Measurements from ENCODE around the gene ZIC2.
"Not testable (repeated sequence)": the region's sequence is repeated elsewhere in the genome, so short reads cannot be mapped to it uniquely, and the experiment has no call there.

Gene ZIC2

DNA sequence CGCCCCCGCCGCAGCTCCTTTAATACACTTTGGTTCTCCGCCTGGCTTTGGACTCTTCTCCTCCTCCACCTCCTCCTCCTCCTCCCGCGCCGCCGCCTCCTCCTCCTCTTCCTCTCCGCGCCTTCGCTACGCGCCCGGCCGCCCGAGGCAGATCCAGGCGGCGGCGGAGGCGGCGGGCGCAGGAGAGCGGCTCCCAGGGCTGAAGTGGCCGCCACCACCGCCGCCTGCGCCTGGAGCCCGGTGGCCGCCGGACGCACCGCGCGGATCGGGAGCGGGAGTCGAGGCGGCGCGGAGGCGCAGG lies at the start of gene ZIC2:
Gene ZIC2, plus strand, starts transcription at position 50 of the 301 bp plus-strand sequence. CDS start 281 bp downstream, outside the sequence.
- no peak for DNase-seq

DNA sequence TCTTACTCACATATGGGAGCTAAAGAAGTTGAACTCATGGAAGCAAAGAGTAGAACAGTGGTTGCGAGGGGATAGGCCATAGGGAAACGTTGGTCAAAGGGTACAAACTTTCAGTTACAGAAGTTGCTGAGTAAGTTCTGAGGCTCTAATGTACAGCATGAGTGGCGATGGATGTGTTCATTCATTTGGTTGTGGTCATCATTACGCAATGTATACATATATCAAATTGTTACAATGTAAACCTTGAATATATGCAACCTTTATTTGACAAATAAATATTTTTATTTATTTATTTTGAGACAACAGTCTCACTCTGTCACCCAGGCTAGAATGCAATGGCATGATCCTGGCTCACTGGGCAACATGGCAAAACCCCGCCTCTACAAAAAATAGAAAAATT lies 48.7 kb upstream of the ZIC2 start:
- no peak for DNase-seq

DNA sequence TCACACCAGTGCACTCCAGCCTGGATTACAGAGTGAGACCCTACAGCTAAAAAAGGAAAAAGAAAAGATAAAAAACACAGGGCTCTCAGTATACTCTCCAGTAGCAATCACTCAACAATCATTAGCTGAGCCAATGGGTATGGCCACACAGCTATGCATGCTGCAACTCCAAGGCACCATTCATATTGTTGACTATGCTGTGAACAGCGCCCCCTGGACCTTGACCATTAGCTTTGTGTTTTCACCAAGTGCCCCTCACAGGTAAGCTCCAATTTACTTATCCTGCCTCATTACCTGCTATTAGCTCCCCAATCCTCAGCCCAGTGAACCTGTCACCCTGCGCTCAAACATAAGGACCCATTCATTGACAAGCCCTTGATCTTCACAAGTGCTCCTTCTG lies 45.8 kb upstream of the ZIC2 start:
- DNase-seq, result peak; percentile 54

DNA sequence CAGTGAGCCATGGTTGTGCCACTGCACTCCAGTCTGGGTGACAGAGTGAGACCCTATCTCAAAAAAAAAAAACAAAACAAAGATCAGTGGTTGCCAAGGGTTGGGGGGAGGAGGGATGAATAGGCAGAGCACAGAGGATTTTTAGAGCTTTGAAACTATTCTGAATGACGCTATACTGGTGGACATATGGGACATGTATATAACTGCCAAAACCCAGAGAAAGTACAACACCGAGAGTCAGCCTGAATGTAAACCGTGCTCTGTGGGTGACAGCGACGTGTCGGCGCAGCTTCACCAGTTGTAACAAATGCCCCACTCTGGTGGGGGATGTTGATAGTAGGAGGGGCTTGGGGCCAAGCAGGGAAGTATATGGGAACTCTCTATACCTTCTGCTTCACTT lies 42.9 kb upstream of the ZIC2 start:
- no peak for DNase-seq

DNA sequence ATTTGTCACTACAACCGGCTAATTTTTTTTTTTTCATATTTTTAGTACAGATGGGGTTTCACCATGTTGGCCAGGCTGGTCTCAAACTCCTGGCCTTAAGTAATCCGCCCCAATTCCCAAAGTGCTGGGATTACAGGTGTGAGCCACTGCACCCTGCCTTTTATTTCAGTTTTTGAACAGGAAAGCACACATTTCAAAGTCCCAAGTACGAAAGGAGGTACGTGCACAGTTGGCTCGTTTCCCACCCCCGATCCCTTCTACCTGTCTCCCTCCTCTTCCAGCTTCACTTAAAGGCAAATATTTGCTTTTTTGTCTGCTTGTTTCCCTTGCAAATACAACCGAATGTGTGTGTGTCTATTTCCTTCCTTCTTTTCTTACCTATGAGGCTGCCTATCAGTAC lies 40.5 kb upstream of the ZIC2 start:
- DNase-seq, result peak; percentile 87

DNA sequence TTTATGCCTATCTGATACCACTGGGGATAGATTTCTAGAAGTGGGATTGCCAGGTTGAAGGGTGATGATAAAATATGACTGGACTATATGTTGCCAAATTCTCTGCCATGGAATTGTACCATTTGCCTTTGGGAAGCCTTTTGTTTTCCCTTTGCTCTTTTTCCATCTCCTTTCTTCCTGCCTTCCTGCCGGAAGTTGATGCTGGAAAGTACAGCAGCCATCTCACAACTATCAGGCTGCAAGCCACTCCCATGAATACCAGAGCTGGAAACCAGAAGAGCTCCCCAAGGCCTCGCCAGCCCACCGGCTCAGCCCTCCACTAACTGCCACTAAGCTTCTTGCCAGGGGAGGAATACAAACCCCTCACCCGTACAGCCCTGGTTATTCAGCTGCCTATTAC lies 39.7 kb upstream of the ZIC2 start:
- peak; percentile 34 for DNase-seq

DNA sequence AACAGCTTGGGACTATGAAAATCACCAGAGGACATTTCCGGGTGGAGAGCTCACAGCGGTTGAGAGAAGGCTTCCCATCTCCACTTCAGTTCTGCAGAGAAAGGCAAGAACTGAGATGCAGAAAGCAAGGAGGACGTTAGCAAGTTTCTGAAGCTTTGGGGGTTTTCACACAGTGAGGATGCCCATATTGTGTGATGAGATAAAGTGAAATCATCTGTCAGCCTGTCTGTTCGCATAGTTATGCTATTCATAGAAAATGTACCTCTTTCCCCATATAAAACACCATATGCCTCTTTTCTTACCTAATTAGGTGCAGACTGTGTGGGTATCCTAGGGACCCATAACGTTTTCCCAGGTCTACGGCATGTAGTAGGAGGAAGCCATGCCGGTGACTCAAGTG lies 37.5 kb upstream of the ZIC2 start:
- no peak for DNase-seq

DNA sequence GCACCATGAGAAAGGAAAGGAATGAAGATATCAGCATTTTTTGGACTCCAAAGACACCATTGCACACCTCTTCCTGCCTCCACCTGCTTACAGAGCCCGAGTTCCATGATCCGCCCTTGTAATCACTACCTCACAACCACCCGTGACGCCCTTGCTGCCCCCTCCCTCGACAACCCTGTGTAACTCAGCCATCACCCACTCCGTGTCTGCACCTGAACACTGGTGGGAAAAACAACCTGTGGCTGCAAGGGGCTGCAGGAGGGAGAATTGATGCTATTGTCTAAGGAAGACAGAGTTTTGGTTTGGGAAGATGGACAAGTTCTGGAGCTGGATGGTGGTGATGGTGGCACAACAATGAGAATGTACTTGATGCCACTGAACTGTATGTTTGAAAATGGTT lies 37.0 kb upstream of the ZIC2 start:
- no peak for DNase-seq

DNA sequence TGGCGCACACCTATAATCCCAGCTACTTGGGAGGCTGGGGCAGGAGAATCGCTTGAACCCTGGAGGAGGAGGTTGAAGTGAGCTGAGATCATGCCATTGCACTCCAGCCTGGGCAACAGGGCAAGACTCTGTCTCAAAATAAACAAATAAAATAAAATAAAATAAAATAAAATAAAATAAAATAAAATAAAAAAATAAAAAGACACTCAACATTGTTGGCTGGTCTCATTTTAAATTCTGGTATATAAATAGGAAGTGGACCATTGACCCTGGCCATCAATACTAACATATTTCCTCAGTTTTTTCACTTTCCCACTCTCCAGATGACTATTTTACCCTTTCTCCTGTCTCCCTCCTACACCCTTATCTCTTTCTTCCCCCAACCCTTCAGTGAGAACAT lies 36.1 kb upstream of the ZIC2 start:
- DNase-seq, result not testable (repeated sequence)

DNA sequence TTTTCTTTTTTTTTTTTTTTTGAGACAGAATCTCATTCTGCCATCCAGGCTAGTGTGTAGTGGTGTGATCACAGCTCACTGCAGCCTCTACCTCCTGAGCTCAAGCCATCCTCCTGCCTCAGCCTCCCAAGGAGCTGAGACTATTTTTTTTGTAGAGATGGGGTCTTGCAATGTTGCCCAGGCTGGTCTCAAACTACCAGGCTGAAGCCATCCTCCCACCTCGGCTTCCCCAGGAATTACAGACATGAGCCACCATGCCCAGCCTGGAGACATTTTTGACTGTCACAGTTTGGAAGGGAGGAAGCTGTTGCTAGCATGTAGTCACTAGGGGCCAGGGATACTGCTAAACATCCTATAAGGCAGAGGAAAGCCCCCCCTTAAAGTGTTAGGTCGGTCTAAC lies 33.9 kb upstream of the ZIC2 start:
- DNase-seq, result no peak

DNA sequence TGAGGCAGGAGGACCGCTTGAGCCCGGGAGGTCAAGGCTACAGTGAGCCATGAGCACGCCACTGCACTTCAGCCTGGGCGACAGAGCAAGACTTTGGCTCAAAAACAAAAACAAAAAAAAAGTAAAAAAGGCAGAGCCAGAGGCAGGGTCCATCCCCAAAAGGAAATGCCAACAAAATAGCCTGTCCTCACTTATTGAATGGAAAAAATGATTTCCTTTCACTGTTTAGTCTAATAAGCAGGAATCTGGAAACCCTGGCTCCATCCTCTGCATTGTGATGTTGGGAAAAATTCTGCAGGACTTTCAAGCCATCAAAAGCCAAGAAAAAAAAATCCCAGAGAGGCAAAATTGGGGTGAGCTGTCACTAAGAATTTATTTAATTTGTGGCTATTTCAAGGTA lies 33.2 kb upstream of the ZIC2 start:
- DNase-seq, result no peak

DNA sequence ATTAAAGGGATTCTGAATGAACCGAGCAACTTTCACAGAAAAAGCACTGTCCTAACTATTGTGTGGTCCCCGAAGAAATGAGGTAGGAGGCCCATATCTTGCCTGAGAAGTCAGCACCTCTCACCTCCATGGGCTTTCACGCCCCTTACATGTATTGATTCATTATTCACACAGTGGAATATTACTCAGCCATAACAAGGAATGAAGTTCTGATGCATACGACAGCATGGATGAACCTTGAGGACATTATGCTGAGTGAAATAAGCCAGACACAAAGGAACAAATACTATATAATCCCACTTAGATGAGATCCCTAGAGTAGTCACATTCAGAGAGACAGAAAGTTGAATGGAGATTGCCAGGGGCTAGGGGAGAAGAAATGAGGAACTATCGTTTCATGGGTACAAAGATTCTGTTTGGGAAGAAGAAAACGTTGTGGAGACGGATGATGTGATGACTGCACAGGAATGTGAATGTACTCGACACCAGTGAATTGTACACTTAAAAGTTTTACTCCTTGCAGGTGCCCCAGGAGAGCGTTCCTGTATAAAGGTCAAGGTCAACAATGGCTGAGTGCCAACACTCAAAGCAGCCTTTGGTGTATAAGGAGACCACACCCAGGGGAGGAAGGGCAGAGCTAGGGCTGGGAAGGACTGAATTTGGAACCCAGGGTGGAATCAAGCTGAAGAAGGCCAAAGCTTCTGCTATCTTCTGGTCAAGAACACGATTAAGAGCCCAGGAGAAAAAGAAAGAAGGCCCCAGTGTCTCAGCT lies 32.5 kb upstream of the ZIC2 start:
- DNase-seq, result peak; percentile 51

DNA sequence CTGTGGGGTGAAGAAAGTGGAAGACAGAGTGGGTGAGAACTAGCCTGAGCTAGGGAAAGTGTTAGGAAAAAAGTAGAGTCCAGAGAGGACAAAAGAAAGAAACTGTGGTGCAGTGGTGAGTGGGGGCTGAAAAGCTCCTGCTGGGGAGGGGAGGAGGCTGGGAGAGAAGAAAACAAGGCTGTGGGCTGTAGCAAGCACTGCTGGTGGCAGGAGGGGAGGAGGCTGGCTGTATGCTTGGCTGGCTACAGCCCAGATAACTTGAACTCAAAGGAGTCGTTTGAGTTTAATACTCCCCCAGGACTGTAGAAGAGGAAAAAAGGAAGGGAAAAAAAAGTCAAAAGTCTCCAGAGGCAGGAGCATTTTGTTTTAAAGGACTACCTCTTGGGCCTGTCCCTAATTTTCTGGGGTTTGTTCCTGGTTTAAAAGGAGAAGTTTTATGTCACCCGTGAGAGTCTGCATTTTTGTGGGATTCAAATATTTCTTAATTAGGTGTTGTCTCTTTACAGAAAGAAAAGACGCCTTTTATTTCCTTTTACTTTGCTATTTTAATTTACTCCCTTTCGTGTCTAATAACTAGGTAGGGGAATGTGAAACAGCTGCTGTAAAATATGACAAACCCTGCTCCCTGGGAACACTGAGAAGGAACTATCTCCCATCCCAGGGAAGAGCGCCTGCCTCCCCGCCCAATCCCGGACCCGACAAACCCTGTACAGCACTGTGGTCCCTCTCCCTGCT lies 31.7 kb upstream of the ZIC2 start:
- DNase-seq, result peak; percentile 81

DNA sequence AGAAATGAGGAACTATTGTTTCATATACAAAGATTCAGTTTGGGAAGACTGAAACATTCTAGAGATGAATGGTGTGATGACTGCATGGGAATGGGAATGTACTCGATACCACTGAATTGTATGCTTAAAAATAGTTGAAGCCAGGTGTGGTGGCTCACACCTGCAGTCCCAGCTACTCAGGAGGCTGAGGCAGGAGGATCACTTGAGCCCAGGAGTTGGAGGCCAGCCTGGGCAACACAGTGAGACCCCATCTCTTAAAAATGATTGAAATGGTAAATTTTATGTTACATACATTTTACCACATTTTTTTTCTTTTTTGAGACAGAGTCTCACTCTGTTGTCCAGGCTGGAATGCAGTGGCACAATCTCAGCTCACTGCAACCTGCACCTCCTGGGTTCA lies 29.9 kb upstream of the ZIC2 start:
- not testable (repeated sequence) for DNase-seq

DNA sequence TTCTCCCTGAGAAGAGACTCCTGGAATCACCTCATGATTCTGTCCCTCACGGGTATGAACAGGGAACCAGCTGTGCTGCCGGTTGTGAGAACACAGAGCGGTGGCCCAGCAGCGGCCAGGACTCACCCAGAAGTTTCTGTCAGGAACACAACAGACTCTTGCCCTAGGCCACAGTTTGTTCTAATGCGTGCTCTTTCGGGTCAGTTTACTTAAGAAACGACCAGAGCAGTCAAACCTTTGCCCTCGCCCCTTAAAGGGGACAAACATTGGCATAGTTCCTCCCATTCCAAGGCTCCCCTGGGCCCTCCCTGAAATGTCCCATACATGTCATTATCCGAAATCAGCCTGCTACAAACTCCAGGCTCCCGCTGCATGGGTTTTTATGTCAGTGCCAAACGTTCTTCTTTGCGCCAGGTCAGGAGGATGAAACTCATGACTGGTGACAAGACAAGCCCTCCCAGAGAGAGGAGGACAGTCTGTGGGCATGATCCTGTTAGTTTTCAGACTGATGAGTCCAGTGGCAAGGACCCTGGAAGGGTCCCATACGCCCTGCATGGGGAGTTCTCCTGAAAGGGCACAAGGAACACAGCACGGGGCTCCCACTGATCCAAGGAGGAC lies 28.3 kb upstream of the ZIC2 start:
- no peak for DNase-seq

DNA sequence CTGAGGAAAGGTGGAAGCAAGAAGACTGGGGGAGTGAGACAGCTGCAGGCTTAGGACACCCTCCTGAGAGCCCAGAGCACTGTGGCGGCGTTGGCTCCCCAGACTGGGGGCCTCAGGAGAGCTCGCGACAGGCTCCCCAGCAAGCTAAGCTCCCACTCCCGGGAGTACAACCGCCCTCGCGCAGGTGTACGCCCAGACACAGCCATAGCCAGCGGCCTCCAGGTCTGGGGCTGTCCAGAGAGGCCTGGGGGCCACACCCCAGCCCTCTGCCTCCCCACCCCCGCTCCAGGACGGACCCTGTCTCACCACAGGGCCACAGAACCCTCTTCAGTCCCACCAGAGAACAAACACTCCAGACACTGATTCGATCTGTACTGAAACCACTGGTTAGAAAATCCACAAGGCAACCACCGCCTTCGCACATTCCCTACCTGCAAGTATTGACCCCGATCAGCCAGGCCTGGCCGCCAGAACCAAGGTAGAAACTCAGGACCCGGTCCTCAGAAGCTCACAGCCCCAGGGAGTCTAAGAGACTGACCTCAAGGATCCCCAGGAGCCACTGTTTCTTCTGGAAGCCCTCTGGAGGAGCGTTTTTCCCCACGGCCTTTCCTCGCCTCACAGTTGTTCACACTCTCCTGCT lies 26.4 kb upstream of the ZIC2 start:
- DNase-seq, result peak; percentile 85

DNA sequence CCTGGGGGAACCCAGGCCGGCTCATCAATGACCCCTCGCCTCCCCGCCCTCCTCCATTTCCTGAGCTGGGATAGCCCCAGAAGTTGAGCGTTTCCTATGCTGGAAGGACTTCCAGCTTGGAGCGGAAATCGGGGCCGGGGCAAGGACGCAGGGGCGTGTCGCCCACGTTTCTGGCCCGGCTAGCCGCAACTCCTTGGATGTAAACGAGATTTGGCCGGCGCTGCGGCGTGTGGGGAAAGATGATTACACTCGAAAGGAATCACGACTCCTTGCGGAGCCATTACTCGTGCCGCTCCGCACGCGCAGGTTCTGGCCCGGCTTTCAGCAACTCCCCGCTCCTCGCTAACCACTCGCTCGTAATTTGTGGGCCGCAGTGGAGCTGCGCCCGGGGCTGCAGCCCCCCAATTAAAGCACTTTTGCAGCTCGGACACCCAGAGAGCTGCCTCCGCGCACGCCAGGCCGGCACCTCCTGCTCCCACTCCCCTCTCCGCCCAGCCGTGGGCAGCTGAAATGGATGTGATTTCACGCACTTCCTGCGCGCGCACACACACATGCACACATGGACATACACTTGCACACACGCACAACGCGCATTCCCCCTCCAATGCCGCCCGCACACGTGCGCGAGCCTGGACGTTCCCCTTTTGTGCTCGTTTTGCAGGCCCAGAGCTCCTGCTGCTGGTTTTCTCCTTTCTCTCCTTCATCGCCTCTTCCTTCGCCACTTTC lies 25.7 kb upstream of the ZIC2 start:
- peak; percentile 89 for DNase-seq

DNA sequence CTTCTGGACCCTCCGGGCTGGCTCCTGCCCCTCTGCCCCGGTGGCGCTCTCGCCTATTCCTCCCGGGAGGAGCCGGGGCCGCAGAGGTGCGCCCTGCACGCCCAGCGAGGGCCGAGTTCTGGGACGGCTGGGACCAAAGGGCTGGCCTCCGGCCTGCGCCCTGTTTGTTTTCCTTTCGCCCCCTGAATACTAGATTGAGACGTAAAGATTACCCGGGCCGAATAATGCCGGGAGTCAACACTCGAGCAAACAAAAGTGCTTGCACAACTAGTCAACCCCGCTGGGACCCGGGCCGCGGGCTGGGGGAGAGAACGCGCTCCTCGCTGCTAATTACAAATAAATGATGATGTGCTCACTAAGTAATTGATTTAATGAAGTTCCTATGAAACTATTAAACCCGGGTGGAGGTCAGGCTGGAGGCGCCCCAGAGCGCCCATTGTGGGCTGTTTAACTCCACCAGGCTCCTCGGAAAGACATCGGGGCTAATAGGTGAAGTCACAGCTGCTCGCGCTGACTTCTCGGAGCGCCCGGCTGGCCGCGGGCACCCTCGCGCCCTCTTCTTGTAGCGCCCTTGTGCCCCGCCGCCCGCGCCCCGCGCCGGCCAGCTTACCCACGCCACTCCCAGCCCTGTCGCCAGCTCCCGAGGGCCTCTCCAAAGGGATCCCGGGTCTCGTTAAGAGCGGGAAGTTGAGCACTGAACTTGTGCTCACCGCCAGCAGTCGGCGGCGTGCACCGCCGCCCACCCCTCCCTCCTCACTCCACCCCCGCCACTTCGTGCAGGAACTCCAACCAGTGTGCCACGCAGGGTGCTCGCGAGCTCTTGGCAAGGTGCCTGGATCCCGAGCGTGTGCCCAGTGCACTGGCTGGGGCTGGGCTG lies 24.9 kb upstream of the ZIC2 start:
- peak; percentile 97 for DNase-seq

DNA sequence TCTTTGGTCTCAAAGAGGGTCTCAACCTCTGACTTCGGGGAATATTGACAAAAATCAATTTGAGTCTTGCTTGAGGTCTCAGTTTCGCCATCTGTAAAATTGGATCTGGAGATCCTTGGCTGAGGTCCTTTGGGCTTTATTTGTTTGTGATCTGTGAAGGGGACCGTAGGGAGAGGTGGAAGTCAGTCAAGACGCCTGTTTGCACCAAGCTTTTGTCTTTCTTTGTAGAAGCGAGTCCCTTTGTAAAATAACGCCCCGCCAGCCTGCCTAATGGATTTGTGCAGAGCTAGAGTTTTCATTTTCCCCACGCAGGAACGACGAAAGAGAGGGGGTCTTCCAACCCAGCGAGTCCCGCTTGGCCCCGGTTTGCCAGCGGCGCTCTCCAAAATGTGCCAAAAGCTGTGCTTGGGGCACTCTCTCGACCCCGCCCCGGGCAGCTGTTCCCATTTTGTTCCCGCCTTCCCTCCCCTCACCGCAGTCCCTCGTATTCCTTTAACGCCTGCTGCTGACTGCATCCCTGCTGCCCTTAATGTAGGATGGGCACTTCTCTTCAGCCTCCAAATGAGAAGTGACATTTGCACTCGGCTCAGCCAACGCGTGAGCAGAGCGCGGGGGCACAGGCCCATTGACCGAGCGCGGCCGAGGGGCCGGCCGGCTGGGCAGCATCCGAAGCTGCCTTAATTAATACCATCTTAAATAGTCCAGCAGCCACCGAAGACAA lies 23.0 kb upstream of the ZIC2 start:
- DNase-seq, result peak; percentile 94

DNA sequence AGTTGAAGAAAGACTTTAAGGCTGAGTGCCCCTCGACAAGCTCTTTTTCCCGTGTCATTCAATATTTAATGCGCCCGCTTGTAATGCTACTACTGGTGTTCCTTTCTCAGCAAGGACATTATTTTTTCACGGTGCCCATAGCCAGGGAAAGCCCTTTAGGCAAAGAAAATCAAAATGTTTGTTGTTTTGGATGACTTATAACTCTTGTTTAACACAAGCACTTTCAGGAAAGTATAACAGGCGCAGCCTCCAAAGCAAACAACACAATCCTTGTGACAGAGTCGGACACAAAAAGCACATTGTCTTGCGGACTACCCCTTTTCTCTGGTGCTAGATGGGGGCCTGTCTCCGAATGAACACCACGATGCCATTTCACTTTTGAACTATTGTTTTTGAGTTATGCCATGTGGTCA lies 22.5 kb upstream of the ZIC2 start:
- no peak for DNase-seq

DNA sequence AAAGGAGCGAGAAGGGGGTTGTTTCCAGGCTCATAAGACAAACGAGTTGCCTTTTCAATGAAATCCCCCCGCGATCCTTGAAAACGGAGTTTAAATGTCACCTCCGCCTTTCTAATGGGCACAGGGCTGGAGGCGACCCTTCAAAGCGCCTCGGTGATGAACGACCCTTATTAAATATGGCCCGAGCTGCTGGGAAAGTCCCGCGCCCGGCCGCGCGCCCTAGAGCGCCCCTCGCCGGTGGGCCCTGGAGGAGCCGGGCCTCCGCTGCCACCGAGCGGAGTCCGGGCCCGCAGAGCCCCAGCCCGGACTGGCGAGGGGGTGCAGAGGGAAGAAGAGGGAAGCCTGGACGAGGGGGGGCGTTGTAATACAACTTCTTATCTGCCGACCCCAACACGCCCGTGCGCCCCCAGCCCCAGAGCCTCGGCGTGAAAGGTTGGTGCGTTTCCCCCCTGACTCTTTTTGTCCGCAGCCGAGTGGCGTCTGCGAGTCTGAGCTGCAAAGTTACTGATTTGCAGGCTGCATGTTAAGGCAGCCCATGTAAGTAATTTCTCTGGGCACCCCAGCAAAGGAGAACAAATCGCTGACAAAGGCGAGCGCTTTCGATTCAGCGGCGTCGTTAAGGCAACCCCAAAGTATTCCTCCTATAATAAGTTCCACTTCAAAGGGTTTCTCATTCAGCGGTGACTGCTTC lies 21.9 kb upstream of the ZIC2 start:
- peak; percentile 89 for DNase-seq
